GM21786 (cell line): Measurements from ENCODE around the gene HELZ2.

Source experiments
- ATAC-seq: cut with Tn5 transposase; IDR thresholded peaks from one replicate; pipeline ENCODE4 v1.9.1; 2021; ENCODE audit not compliant: unreplicated experiment

HELZ2 gene

GRCh38 chr20:63597651-63598478 is 23.8 kb upstream of the HELZ2 start:
- ATAC-seq, result no peak

- no peak for ATAC-seq
Measured at GRCh38 chr20:63596423-63596822, 22.4 kb upstream of the HELZ2 start.

- ATAC-seq, result no peak
Measured at GRCh38 chr20:63595416-63596127, 21.5 kb upstream of the HELZ2 start.

GRCh38 chr20:63594043-63594561 is 20.1 kb upstream of the HELZ2 start:
- ATAC-seq, result no peak

GRCh38 chr20:63592661-63593060 is 18.6 kb upstream of the HELZ2 start:
- no peak for ATAC-seq

- no peak for ATAC-seq
Measured at GRCh38 chr20:63591786-63592355, 17.8 kb upstream of the HELZ2 start.

GRCh38 chr20:63591147-63591533 is 17.1 kb upstream of the HELZ2 start:
- ATAC-seq, result no peak

- no peak for ATAC-seq
Measured at GRCh38 chr20:63590218-63591146, 16.4 kb upstream of the HELZ2 start.

- ATAC-seq, result no peak
Measured at GRCh38 chr20:63589261-63590217, 15.5 kb upstream of the HELZ2 start.

- ATAC-seq, result no peak
Measured at GRCh38 chr20:63588641-63589041, 14.6 kb upstream of the HELZ2 start.

GRCh38 chr20:63587776-63588591 is 13.9 kb upstream of the HELZ2 start:
- no peak for ATAC-seq

GRCh38 chr20:63587256-63587655 is 13.2 kb upstream of the HELZ2 start:
- no peak for ATAC-seq

- no peak for ATAC-seq
Measured at GRCh38 chr20:63586797-63587196, 12.8 kb upstream of the HELZ2 start.

GRCh38 chr20:63585616-63586565 is 11.9 kb upstream of the HELZ2 start:
- ATAC-seq, result no peak

- ATAC-seq, result no peak
Measured at GRCh38 chr20:63582382-63583063, 8.5 kb upstream of the HELZ2 start.

- ATAC-seq, result no peak
Measured at GRCh38 chr20:63580796-63581461, 6.9 kb upstream of the HELZ2 start.
